Fibroblast of villous mesenchyme (primary cell): Measurements from ENCODE around the gene FAM163B. TPM values are rescaled to one million over a fixed set of nuclear protein-coding genes. Genes with fewer than 3 reads are reported as not detected.

Source experiments
- DNase-seq: peaks from one replicate; pipeline ENCODE4 v3.0.0-alpha.2; 2010; ENCODE audit warnings: low read depth
- H3K4me3 ChIP-seq: 2 replicates; pipeline ENCODE4 v1.5.1; 2011; ENCODE audit warnings: low read depth, mild to moderate bottlenecking, low read length
- CTCF ChIP-seq: IDR thresholded peaks from 2 replicates; pipeline ENCODE4 v1.5.1; 2012; ENCODE audit warnings: low read depth, mild to moderate bottlenecking, low read length; ENCODE audit not compliant: insufficient read depth
- total RNA-seq: library from RNA; depleted of rRNA; stranded (reverse); fragments of >200 nt; gene quantifications from 2 replicates; pipeline ENCODE4 v1.2.3, GENCODE V29; 2012

FAM163B gene
- total RNA-seq, 1 donor, result not detected

GRCh38 chr9:133606708-133607025 lies 2.5 kb downstream of the FAM163B start:
- H3K4me3 ChIP-seq, result no peak overlapping the region
- no peak for DNase-seq
- no peak for TF ChIP-seq CTCF

DNA sequence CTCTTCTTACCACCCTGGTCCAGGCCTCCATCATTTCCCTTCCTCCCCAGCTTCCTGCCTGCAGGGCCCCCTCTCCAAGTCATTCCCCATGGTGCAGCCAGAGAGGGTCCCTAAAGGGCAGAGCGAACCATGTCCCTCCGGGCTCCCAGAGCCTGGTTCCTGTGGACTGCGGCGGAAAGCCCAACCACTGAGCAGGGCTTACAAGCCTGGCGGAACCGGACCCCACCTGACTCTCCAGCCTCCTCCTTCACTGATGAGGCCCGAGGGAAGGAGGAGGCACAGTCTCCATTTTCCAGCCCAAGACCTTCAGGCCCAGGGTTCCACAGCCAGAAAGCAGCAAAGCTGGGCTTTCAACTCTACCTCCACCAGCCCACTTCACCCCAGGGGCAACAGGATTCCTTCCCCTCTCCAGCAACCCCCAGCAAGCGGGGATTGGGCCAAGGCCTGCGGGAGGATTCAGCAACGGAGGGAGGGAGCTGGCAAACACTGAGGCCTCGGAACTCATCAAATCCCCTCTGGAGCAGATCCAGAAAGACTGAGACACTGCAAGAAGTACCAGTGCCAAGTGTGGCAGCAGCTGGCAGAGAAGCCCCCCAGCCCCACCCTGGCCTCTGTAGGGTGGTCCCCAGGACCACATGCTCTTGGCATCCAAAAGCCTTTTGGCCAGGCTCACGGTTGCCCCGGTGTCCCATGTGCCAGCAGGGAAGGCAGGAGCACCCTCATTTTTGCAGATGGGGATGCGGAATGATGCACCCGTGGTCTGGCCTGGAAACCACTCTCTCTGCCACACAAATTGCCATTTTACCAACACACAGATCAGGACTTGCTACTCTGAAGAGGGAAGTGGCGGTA lies 3.1 kb downstream of the FAM163B start:
- DNase-seq, result no peak
- no peak overlapping the region for H3K4me3 ChIP-seq
- no peak for TF ChIP-seq CTCF

DNA sequence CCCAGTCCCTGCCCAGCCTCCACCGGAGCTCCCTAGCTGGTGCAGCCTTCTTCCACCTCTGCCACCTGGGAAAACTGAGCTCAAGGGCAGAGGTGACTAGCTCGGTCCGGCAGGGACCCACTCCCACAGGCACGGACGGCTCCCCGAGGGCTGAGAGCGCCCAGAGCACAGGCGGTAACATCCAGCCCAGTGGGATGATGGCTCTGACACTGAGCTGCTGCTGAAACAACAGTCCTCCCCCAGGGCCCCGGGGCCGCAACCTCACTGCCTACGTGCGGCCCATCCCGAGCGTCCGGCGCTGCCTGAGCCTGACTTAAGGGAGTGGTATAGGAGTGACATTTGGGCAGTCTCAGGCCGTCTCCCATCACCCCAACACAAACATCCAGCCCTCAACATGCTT lies 3.7 kb downstream of the FAM163B start:
- H3K4me3 ChIP-seq, result no peak overlapping the region
- no peak for DNase-seq
- no peak for TF ChIP-seq CTCF

- H3K4me3 ChIP-seq, result no peak overlapping the region
- no peak for TF ChIP-seq CTCF
- no peak for DNase-seq
These were observed 4.3 kb downstream of the FAM163B start for GRCh38 chr9:133604856-133605255.

- DNase-seq, result no peak
- no peak overlapping the region for H3K4me3 ChIP-seq
- no peak for TF ChIP-seq CTCF
These were observed 5.0 kb downstream of the FAM163B start for GRCh38 chr9:133604214-133604613.

DNA sequence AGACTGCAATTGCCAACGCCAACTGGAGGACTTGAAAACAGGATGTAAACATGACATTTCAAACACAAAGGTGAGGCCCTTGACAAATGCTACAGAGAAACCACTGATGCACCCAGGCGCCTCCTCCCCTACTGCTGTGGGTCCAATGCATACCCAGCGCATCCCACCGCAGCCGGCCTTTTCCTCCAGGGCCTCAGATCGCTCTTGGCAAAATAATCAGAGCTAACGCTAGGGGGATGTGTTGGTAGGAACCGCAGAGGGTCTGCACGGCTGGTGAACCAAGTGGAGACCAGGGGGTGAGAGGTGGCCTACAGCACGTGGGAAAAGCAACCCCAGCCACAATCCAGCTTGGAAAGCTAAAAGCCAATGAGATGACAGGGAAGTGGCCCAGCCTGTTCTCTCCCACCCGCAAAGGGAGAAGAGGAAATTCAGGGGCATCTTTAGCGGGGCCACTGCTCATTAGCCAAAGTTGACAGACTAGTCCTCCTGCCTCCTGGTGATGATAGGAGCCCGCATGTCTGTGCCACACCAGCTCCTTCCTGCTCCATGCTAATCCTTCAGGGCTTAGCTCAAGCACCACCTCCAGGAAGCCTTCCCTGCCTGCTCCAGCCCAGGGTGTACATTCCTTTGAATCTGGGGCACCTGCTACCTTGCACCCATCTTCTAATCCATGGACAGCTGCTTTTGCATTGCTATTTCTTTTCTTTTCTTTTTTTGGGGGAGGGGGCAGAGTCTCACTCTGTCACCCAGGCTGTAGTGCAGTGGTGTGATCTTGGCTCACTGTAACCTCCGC lies 5.9 kb downstream of the FAM163B start:
- TF ChIP-seq CTCF, result no peak
- no peak for DNase-seq
- H3K4me3 ChIP-seq, result no peak overlapping the region

DNA sequence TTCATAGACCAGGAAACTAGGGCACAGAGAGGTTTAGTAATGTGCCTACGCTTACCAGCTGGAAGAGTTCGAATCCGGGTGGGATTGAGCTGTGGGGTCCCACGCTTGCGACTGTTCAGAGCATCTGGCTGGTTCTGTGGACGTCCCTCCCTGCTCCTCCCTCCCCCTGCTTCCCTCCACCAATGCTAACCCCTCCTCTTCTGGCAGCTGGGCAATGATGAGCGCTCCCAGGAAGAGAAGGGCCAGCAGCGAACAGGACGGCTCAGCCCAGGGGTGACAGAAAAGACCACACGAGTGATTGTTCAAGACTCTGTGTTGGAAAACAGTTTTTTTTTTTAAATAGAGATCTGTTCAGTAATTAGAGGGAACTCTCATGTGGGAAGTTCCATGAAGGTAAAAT lies 6.9 kb downstream of the FAM163B start:
- no peak overlapping the region for H3K4me3 ChIP-seq
- DNase-seq, result no peak
- TF ChIP-seq CTCF, result no peak
